NCI-H1417 (cell line): Measurements from ENCODE around the gene CPEB2.
A peak's percentile ranks its signal among the peaks of the same experiment; 100 is the strongest.
"Not testable (repeated sequence)": the region's sequence is repeated elsewhere in the genome, so short reads cannot be mapped to it uniquely, and the experiment has no call there.

Experiments used
- DNase-seq, 3 experiments: peaks; one replicate each; lab custom pipeline; 2025; lab: John Stamatoyannopoulos, UW

The CPEB2 gene

GRCh38 chr4:15043922-15044321 lies 41.6 kb downstream of the CPEB2 start:
- DNase-seq, result no peak

DNA sequence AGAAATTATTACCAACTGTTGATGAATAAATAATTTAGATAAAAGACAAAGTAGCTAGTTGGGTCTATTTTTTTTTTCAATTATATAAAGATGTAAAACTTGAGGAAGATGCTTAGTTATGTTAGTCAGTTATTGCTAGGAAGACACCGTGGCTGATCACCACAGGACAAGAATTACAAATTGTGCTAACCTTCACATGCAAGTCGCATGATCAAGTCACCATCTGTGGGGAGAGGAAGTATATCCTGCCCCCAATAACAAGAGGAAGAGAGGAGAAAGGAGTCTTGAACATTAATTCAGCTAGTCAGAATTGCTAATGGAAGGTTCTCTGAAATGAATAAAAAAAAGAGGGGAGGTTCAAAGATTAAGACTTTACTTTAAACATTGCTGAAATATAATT lies 52.3 kb downstream of the CPEB2 start:
- no peak for DNase-seq

DNA sequence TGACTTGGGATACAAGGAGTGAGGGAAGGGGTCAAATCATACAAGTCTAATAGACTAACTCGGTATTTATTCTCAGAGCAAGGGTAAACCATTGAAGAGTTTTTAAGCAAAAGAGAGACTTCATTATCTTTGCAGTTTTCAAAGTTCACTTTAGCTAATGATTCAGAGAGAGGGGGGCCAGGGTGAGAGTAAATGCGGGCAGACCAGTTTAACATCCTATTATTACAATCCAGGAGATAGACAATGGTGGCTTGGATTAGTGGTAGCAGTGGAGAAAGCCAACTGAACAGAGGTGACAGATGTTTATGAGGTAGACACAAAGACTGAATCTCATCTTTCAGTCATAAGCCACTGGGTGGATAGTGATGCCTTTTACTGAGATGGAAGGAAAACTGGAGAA lies 57.9 kb downstream of the CPEB2 start:
- no peak for DNase-seq

DNA sequence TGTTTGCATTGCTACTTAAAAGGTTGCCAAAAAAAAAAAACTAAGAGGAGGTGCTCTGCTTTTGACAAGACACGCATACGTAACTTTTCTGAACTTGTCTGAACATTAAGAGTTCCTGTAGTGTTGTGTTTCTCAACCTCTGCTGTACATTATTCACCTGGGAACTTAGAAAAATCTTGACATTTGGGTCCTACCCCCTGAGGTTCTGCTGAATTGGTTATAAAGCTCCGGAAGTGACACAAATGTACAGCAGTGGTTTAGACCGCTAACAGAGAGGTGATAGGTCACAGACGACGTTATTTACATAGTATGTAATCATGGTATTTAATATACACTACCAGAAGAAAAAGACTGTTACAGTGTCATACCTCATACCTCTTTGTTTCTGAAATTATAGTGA lies 61.1 kb downstream of the CPEB2 start:
- peak in 2 of 3 experiments; percentile 44 to 77 for DNase-seq

DNA sequence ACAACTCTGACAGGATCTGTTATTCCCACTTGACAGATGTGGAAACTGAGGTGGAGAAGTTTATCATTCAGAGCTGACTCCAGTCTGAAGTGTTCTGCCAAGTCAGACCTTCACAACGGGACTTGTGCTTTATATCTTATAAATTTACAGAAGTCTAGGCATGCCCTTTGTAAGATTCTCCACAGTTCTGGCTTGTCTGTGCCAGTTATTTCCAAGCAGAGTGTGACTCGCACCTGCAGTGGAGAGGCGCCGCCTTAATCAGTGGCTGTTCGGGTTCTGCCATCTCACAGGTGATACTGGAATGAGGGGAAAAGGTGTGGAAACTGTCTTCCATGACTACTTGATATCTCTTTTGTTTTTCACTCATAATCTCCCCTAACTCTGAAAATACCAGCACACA lies 63.2 kb downstream of the CPEB2 start:
- DNase-seq, result no peak

DNA sequence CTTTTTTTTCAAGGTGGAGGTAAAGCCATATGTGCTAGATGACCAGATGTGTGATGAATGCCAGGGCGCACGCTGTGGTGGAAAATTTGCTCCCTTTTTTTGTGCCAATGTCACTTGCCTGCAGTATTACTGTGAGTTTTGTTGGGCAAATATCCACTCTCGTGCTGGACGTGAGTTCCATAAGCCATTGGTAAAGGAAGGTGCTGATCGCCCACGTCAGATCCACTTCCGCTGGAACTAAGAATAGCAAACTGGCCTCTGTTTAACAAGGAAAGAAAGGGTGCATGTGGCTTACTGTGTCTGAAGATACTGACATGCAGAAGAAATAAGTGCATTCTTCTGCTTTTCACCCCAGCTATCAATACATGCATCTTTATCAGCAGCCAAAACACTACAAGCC lies 63.9 kb downstream of the CPEB2 start:
- no peak for DNase-seq

DNA sequence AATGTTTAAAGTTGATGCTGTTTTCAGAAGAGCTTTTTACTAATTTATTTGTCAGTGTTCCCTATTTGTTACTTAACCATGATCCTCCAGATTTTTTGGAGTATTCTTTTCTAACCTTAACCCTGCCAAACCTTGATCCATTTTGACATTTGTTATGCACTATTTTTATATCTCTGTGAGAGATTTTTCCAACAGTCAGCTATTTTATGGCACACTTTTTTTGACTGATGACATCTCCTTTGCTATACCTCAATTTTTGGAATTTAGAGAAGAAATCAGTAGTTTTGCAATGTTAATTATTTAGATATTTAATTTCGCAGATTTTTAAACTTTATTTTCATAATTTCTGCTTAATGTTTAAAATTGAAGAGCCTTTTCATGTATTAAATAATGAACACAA lies 66.0 kb downstream of the CPEB2 start:
- DNase-seq, result no peak

GRCh38 chr4:15075875-15076274 lies 73.6 kb downstream of the CPEB2 start:
- no peak for DNase-seq

- DNase-seq, result no peak
These were observed 75.7 kb downstream of the CPEB2 start for GRCh38 chr4:15077969-15078368.

DNA sequence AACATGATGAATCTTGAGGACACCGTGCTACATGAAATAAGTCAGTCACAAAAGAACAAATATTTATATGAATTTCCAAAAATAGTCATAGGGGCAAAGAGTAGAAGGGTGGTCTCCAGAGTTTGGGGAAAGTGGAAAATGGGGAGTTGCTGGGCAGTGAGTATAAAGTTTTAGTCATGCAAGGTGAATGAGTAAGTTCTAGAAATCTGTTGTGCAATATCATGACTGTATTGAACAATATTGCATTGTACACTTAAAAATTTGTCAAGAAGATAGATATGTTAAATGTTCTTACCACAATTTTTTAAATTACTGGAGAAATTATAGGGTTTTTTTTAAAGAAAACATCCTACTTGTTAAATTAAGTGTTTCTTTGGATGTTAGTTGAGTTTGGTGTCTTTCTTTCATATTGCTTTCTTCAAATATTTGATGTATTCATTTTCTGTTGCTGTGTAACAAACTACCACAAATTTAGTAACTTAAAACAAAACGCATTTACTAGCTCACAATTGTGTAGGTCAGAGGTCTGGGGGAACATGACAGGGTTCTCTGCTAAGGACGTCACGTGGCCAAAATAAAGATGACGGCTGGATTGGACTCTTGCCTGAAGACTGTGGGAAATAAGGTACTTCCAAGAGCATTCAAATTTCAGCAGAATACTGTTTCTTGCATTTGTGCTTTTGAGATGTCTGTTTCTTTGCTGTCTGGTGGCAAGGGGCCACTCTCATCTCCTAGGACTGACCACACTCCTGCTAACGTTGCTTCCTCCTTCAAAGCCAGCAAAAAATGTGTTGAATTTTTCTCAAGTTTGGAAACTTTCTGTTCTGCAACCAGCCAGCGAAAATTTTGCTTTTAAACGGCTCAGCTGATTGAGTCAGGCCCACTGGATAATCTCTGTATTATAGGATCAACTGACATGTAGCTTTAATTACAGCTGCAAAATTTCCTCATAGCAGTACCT lies 76.7 kb downstream of the CPEB2 start:
- no peak for DNase-seq

DNA sequence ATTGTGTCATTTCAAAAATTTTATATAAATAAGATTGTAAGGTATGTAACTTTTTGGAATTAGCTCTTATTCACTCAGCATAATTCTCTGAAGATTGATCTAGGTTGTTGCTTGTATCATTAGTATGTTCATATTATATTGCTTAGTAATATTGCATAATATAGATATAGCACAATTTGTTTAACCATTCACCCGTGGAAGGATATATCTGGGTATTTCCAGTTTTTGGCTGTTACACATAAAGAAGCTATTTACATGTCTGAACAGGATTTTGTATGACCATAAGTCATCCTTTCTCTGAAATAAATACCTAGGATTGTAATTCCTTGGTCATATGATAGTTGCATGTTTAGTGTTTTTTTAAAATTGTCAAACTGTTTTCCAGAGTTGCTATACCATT lies 82.5 kb downstream of the CPEB2 start:
- DNase-seq, result no peak

DNA sequence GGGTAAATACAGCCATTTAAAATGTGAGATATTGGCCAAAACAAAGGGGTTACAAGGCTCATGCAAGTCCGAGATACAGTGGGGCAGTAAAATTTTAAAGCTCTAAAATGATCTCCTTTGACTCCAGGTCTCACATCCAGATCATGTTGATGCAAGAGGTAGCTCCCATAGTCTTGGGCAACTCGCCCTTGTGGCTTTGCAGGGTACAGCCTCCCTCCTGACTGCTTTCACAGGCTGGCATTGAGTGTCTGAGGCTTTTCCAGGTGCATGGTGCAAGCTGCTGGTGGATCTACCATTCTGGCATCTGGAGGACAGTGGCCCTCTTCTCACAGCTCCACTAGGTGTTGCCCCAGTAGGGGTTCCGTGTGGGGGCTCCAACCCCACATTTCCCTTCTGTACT lies 83.5 kb downstream of the CPEB2 start:
- not testable (repeated sequence) for DNase-seq

DNA sequence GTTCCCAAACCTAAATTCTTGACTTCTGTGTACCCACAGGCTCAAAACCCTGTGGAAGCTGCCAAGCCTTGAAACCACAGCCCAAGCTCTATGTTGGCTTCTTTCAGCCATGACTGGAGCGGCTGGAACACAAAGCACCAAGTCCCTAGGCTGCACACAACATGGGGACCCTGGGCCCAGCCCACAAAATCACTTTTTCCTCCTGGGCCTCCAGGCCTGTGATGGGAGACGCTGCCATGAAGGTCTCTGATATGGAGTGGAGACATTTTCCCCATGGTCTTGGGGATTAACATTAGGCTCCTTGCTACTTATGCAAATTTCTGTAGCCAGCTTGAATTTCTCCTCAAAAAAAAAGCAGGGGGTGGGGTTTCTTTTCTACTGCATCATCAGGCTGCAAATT lies 84.0 kb downstream of the CPEB2 start:
- DNase-seq, result not testable (repeated sequence)

DNA sequence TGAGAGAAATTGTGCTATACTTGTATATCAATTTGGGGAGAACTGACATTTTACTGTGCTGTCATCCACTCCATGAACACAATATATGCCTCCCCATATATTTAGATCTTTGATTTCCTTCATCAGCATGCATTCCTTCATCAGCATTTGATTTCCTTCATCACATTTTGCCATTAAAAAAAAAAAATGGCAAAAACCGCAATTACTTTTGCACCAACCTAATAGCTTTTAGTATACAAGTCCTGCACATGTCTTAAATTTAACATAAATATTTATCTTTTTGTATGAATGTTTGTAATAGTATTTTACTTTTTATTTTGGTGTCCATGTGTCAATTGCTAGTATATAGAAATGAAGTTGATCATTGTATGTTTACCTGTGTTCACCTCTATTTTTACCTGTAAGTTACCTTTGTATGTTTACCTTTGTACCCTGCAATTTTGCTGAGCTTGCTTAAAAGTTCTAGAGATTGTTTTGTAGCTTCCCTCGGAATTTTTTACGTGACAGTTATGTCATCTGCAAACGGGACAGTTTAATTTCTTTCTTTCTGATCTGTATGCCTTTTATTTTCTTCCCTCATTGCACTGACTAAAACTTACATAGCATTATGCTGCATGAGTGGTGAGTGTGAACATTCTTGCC lies 86.2 kb downstream of the CPEB2 start:
- no peak for DNase-seq

GRCh38 chr4:15089979-15090378 lies 87.7 kb downstream of the CPEB2 start:
- DNase-seq, result no peak

GRCh38 chr4:15100380-15100779 lies 98.1 kb downstream of the CPEB2 start:
- DNase-seq, result no peak

DNA sequence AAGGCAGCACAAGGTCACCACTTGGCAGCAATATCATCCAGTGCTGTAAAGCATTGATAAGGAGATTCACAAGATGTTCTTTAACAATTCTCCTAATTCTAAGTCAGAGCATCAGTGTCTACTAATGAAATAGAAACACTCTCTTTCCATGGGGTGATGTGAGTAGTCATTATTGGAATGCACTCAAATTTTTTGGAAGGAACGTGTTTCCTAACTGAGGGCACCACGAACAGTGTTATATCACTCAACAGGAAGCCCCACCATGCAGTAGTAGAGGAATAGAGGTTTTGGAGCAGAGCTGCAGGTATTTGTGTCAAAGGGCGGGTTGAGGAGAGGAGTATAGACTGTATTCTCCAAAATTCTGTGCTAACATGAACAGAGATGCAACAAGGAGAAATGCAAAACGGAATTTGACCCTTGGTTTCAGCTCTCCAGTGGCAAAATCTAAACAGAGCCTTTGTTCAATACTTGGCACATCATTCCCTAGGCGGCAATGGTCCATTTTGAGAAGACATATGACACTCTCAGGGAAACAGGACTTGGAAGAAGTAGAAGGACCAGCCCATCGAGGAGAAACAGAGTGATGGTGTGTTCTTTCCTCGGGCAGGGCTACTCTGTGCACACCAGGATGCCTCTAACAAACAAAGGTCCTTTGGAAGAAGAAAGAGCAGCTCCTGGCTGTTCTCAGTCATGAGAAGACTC lies 98.9 kb downstream of the CPEB2 start:
- no peak for DNase-seq

DNA sequence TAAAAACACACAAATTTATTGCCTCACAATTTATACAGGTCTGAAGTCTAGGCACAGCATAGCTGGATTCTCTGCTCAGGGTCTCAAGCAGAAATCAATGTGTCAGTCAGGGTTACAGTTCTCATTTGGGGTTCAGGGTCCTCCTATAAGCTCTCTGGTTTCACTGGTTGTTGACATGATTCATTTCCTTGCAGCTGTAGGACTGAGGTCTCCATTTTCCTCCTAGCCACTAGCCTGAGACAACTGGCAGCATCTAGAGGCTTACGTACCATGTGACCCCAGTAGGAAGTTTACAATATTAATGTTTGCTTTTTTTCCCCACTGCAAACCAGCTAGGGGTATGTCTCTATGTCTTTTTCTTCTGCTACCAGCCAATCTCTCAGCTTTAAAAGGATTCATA lies 102.5 kb downstream of the CPEB2 start:
- DNase-seq, result no peak

GRCh38 chr4:15106399-15106798 lies 104.1 kb downstream of the CPEB2 start:
- no peak for DNase-seq

GRCh38 chr4:15109600-15109999 lies 107.3 kb downstream of the CPEB2 start:
- no peak for DNase-seq

DNA sequence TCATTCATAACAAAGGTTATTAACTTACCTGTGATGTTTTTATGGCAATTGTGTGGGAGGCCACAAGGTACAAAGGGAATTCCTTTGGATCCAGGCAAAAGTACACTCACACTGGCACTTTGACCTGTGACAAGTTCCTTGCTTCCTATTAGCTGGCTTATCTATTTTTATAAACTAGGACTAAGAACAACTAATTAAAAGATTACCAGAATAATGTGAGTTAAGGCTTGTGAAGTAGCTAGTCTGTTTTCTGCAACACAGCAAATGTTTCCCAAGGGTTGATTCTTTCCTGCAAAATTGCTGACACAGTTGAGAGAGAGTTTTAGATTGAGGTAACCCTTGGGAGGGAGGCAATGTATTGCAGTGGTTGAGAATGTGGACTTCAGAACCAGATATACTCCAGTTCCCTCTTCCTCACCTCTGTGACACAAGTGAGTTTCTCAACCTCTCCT lies 107.9 kb downstream of the CPEB2 start:
- DNase-seq, result no peak

- no peak for DNase-seq
These were observed 114.3 kb downstream of the CPEB2 start for GRCh38 chr4:15116509-15117079.
